ENCODE measurements around the gene ADCY4.

DNA sequence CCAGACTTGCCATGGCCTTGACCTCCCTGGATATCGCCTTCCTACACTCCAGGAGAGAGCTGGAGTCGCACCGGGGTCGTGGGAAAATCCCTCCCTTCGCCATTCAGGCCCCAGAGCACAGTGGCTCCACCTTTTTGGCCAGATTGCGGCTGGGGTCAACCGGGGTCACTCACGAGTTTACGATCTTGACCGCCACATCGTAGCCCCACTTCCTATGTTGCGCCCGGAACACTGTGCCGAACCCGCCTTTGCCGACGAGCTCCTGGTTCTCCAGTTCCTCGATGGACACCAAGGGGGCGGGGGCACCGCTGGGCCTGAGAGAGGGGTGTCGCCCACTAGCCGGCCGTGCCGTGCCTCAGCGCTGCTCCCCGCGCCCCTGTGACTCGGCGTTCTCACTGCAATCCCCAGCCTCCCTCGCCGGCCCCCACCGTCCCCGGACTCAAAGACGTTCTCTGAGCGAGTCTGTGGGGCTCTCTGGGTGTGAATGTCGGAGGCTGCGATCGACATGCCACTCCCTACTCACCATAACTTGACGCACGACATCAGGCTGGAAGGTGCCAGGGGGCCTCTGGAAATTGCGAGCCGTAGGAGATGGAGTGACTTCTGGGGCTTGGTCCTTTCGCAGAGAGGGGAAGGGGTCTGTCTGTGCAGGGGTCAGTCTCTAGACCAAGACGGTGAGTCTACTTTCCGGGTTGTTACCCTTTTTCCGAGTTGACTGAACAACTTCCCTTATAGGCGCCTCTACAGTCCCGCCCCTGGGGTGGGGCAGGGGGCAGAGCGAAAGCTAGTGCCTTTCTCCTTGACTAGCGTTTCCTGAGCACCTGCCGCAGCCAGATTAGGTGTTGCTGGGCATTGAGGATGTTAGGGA, 4.6 kb upstream of the ADCY4 start, which contains the start of gene RIPK3:
- TF ChIP-seq CEBPB (IDR thresholded peaks at IDR 0.05; ENCODE audit: borderline replicate concordance in 1 of 2, low read depth in 2 of 2, low read length in 2 of 2) (no peak), POLR2AphosphoS2 (IDR thresholded peaks at IDR 0.05; ENCODE audit: low read depth, low read length) (0 out of 2 replicates have a peak, but pooled peaks have one; percentile 30), ZNF384 (IDR thresholded peaks at IDR 0.05; ENCODE audit: borderline replicate concordance, low read depth, low read length) (no peak), TAF1 (IDR thresholded peaks at IDR 0.05; ENCODE audit: borderline replicate concordance, low read depth, low read length) (no peak)
- TF ChIP-seq, protein P1, sequence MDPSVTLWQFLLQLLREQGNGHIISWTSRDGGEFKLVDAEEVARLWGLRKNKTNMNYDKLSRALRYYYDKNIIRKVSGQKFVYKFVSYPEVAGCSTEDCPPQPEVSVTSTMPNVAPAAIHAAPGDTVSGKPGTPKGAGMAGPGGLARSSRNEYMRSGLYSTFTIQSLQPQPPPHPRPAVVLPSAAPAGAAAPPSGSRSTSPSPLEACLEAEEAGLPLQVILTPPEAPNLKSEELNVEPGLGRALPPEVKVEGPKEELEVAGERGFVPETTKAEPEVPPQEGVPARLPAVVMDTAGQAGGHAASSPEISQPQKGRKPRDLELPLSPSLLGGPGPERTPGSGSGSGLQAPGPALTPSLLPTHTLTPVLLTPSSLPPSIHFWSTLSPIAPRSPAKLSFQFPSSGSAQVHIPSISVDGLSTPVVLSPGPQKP (IDR thresholded peaks at IDR 0.05; ENCODE audit: low read depth, low read length) = no peak
- TF ChIP-seq, protein P2, sequence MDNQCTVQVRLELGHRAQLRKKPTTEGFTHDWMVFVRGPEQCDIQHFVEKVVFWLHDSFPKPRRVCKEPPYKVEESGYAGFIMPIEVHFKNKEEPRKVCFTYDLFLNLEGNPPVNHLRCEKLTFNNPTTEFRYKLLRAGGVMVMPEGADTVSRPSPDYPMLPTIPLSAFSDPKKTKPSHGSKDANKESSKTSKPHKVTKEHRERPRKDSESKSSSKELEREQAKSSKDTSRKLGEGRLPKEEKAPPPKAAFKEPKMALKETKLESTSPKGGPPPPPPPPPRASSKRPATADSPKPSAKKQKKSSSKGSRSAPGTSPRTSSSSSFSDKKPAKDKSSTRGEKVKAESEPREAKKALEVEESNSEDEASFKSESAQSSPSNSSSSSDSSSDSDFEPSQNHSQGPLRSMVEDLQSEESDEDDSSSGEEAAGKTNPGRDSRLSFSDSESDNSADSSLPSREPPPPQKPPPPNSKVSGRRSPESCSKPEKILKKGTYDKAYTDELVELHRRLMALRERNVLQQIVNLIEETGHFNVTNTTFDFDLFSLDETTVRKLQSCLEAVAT (IDR thresholded peaks at IDR 0.05) = peak; percentile 79; the same call in 1 of the 2 replicates
- TF ChIP-seq, protein P3, sequence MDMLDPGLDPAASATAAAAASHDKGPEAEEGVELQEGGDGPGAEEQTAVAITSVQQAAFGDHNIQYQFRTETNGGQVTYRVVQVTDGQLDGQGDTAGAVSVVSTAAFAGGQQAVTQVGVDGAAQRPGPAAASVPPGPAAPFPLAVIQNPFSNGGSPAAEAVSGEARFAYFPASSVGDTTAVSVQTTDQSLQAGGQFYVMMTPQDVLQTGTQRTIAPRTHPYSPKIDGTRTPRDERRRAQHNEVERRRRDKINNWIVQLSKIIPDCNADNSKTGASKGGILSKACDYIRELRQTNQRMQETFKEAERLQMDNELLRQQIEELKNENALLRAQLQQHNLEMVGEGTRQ (IDR thresholded peaks at IDR 0.05; ENCODE audit: borderline replicate concordance, low read depth, low read length) = no peak
- TF ChIP-seq, protein P4, sequence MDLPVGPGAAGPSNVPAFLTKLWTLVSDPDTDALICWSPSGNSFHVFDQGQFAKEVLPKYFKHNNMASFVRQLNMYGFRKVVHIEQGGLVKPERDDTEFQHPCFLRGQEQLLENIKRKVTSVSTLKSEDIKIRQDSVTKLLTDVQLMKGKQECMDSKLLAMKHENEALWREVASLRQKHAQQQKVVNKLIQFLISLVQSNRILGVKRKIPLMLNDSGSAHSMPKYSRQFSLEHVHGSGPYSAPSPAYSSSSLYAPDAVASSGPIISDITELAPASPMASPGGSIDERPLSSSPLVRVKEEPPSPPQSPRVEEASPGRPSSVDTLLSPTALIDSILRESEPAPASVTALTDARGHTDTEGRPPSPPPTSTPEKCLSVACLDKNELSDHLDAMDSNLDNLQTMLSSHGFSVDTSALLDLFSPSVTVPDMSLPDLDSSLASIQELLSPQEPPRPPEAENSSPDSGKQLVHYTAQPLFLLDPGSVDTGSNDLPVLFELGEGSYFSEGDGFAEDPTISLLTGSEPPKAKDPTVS (IDR thresholded peaks at IDR 0.05; ENCODE audit: low read depth, low read length) = no peak
